ENCODE measurements around the gene ELMO1.

ELMO1 gene

DNA sequence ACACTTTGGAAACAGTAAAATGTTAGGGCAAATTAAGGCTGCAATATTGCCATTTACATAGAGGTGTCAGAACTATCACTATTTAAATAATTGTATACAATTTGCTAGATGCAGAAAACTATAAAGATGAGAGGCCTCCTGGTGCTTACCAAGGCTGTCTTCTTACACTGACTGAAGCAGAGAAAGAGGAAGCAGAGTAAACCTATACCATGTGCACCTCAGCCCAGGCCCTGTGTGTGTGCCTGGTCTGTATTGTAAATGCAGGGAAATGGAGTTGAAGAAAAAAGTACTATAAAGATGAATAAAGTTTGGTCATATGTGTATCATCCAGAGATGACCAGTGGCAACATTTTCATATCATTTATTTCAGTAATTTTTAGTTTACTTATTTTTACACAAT, 29.2 kb downstream of the ELMO1 start:
- Mint-ChIP-seq H3K36me3 (ENCODE audit: insufficient read depth) (peaks cover 7% of the 10 kb centered on the region), H3K27ac (peak overlapping the region in 1 of 2 donors; percentile 65), H3K9me3 (no peaks in the 10 kb centered on the region), H3K27me3 (no peaks in the 10 kb centered on the region), H3K4me3 (no peak overlapping the region), H3K4me1 (ENCODE audit: low read depth in 2 of 2) (peaks cover 36 to 37% of the 10 kb centered on the region in 2 donors)
- DNase-seq (no peak), ATAC-seq (replicated peaks) (no peak)

GRCh38 chr7:37418381-37418780, 30.3 kb downstream of the ELMO1 start:
- Mint-ChIP-seq H3K4me1 (ENCODE audit: low read depth in 2 of 2) (peaks cover 34 to 37% of the 10 kb centered on the region in 2 donors), H3K27me3 (no peaks in the 10 kb centered on the region), H3K27ac (peak overlapping the region in 1 of 2 donors; percentile 83), H3K9me3 (no peaks in the 10 kb centered on the region), H3K4me3 (no peak overlapping the region), H3K36me3 (ENCODE audit: insufficient read depth) (peaks cover 7% of the 10 kb centered on the region)
- DNase-seq (no peak), ATAC-seq (replicated peaks) (no peak)

DNA sequence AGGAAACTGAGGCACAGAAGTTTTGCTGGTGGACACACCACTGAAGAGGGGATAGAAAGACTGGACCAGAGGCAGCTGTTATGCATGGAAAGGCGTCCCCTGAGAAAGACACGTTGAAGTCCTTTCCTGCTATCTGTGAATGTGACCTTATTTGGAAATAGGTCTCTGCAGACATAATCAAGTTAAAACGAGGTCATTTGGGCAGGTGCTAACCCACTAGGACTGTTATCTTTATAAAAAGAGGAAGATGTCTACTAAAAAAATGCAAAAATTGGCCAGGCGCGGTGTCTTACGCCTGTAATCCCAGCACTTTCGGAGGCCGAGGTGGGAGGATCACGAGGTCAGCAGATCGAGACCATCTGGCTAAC, 31.6 kb downstream of the ELMO1 start:
- Mint-ChIP-seq H3K9me3 (no peaks in the 10 kb centered on the region), H3K36me3 (ENCODE audit: insufficient read depth) (peaks cover 3% of the 10 kb centered on the region), H3K4me1 (ENCODE audit: low read depth in 2 of 2) (peaks cover 36 to 39% of the 10 kb centered on the region in 2 donors), H3K27ac (peak overlapping the region in 1 of 2 donors; percentile 83), H3K27me3 (no peaks in the 10 kb centered on the region), H3K4me3 (peak overlapping the region in 1 of 2 donors; percentile 66)
- ATAC-seq (replicated peaks) (peak; percentile 59), DNase-seq (no peak)

GRCh38 chr7:37416378-37417106, 32.1 kb downstream of the ELMO1 start:
- Mint-ChIP-seq H3K27ac (peak overlapping the region in 1 of 2 donors; percentile 83), H3K36me3 (ENCODE audit: insufficient read depth) (peaks cover 3% of the 10 kb centered on the region), H3K4me1 (ENCODE audit: low read depth in 2 of 2) (peaks cover 35 to 41% of the 10 kb centered on the region in 2 donors), H3K4me3 (peak overlapping the region in 1 of 2 donors; percentile 66), H3K27me3 (no peaks in the 10 kb centered on the region), H3K9me3 (no peaks in the 10 kb centered on the region)
- DNase-seq (no peak), ATAC-seq (replicated peaks) (no peak)

GRCh38 chr7:37415629-37416028, 33.0 kb downstream of the ELMO1 start:
- no peak overlapping the region for H3K27ac Mint-ChIP-seq
- H3K36me3 Mint-ChIP-seq (ENCODE audit: insufficient read depth): peaks cover 3% of the 10 kb centered on the region
- H3K9me3 Mint-ChIP-seq: no peaks in the 10 kb centered on the region
- H3K4me1 Mint-ChIP-seq (ENCODE audit: low read depth in 2 of 2): peaks cover 33 to 37% of the 10 kb centered on the region in 2 donors
- no peak for DNase-seq
- no peaks in the 10 kb centered on the region for H3K27me3 Mint-ChIP-seq
- no peak for ATAC-seq (replicated peaks)
- H3K4me3 Mint-ChIP-seq: no peak overlapping the region

DNA sequence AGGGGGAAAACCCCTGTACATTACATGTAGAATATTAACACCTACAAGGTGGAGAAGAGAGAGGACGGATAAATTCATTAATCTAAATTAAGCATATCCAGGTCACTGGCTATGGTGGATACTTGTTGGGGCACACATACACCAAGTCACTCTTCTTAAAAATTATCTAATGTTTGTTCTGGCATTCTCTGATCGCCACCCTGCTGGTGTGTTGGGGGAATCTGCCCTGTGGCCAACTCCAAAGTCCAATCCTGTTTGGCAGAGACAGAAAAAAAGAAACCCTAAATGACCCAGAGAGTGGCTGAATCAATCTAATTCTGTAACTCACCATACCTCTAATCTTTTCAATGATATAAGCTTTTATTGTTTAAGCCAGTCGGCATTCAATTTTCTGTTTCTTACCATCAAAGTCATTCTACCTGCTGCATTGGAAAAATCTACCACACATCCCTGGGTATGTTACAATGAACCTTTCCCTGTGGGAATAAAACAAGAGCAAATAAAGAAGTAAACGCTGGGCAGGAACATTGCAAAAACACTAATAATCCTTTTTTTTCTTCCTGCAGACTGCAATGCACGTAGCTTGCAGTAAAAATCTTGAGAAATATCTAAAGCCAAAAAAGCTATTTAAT, 34.2 kb downstream of the ELMO1 start:
- Mint-ChIP-seq H3K4me1 (ENCODE audit: low read depth in 2 of 2) (peaks cover 37 to 41% of the 10 kb centered on the region in 2 donors), H3K4me3 (no peak overlapping the region), H3K36me3 (ENCODE audit: insufficient read depth) (peaks cover 6% of the 10 kb centered on the region), H3K27ac (no peak overlapping the region), H3K9me3 (no peaks in the 10 kb centered on the region), H3K27me3 (no peaks in the 10 kb centered on the region)
- ATAC-seq (replicated peaks) (no peak), DNase-seq (no peak)

DNA sequence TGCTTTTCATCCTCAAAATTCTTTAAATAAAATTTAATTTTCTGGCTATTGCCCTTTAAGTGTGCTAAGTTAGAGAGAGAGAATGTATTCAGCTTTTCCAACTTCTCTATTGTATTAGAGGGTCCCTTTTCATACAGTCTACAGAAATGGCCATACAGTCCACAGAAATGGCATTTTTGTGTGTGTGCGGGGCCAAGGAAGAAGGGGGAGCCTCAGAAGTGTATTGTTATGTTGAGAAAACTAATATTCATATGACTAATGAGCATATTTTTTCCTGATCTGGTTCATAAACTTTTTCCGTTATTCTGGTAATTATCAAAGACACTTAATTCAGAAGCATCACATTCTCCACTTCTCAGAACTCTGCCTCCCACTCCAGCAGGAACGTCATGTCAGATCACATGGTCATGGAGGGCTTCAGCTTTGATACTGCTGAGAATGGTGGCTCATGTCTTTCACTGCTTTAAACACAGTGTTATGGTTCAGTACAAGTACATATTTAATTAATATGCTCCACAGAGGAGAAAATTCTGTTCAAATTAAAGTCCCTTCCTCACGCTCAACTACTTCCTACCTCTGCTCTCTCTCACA, 37.1 kb downstream of the ELMO1 start:
- DNase-seq: no peak
- Mint-ChIP-seq H3K27ac (peak overlapping the region; percentile 47 to 71), H3K4me3 (peak overlapping the region in 1 of 2 donors; percentile 40), H3K9me3 (no peaks in the 10 kb centered on the region), H3K36me3 (ENCODE audit: insufficient read depth) (peaks cover 3% of the 10 kb centered on the region), H3K4me1 (ENCODE audit: low read depth in 2 of 2) (peaks cover 30 to 41% of the 10 kb centered on the region in 2 donors), H3K27me3 (no peaks in the 10 kb centered on the region)
- no peak for ATAC-seq (replicated peaks)

- H3K27ac Mint-ChIP-seq: peak overlapping the region; percentile 71 to 87
- ATAC-seq (replicated peaks): no peak
These were observed 38.1 kb downstream of the ELMO1 start for GRCh38 chr7:37410305-37411229.

DNA sequence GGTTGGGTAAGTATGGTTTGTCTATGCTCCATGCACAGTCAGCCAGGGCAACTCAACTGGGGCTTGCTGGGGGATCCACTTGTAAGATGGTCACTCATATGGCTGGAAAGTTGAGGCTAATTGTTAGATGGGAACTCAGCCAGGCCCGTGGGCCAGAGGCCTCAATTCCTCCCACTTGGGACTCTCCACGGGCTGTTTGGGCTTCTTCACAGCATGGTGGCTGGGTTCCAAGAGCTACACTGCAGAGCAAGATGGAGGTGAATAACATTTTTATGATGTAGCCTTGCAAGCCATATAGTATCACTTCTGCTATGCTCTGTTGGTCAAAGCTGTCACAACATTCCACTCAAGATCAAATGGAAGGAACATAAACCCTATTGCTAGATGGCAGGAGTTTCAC, 39.2 kb downstream of the ELMO1 start:
- Mint-ChIP-seq H3K27me3 (no peaks in the 10 kb centered on the region), H3K4me3 (peak overlapping the region; percentile 43 to 60), H3K36me3 (ENCODE audit: insufficient read depth) (peaks cover 3% of the 10 kb centered on the region), H3K9me3 (no peaks in the 10 kb centered on the region), H3K4me1 (ENCODE audit: low read depth in 2 of 2) (peaks cover 30 to 49% of the 10 kb centered on the region in 2 donors), H3K27ac (peak overlapping the region in 1 of 2 donors; percentile 54)
- DNase-seq: no peak
- no peak for ATAC-seq (replicated peaks)

More at GRCh38 chr7:37410305-37411229, 38.1 kb downstream of the ELMO1 start:
- Mint-ChIP-seq H3K4me1 (ENCODE audit: low read depth in 2 of 2) (peaks cover 30 to 46% of the 10 kb centered on the region in 2 donors), H3K27me3 (no peaks in the 10 kb centered on the region), H3K36me3 (ENCODE audit: insufficient read depth) (peaks cover 3% of the 10 kb centered on the region), H3K9me3 (no peaks in the 10 kb centered on the region), H3K4me3 (peak overlapping the region; percentile 10 to 34)
- no peak for DNase-seq

GRCh38 chr7:37408291-37409228, 40.1 kb downstream of the ELMO1 start:
- Mint-ChIP-seq H3K27ac (peak overlapping the region in 1 of 2 donors; percentile 54), H3K9me3 (no peaks in the 10 kb centered on the region), H3K27me3 (no peaks in the 10 kb centered on the region), H3K4me3 (peak overlapping the region; percentile 43 to 60), H3K36me3 (ENCODE audit: insufficient read depth) (peaks cover 3% of the 10 kb centered on the region), H3K4me1 (ENCODE audit: low read depth in 2 of 2) (peaks cover 32 to 49% of the 10 kb centered on the region in 2 donors)
- ATAC-seq (replicated peaks): peak; percentile 56
- no peak for DNase-seq

DNA sequence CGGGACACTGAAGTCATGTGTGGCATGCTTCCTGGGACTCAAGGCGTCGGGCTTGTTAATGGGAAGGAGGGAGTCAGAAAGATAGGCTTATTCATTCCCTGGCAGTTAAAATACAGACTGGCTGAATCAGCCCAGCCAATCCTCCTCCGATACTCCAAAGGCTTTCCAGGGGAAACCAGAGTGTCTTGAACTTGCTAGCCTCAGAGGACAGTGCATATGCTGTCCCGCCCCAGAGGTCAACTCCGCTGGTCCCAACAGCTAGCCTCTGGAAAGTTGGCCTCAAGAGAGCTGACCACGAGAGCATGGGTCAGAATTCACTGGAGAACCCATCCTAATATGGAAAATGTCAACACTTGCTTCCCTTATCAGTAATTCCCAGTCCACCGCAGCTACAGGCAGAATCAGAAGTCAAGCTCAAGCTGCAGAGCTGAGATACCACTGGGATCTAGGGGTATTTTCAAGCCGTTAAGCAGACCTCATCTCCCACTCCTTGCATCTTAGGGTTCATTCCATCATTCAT, 43.0 kb downstream of the ELMO1 start:
- ATAC-seq (replicated peaks) (no peak), DNase-seq (no peak)
- Mint-ChIP-seq H3K9me3 (no peaks in the 10 kb centered on the region), H3K27ac (no peak overlapping the region), H3K4me3 (no peak overlapping the region), H3K36me3 (ENCODE audit: insufficient read depth) (peaks cover 3% of the 10 kb centered on the region), H3K4me1 (ENCODE audit: low read depth in 2 of 2) (peaks cover 27 to 36% of the 10 kb centered on the region in 2 donors), H3K27me3 (no peaks in the 10 kb centered on the region)

DNA sequence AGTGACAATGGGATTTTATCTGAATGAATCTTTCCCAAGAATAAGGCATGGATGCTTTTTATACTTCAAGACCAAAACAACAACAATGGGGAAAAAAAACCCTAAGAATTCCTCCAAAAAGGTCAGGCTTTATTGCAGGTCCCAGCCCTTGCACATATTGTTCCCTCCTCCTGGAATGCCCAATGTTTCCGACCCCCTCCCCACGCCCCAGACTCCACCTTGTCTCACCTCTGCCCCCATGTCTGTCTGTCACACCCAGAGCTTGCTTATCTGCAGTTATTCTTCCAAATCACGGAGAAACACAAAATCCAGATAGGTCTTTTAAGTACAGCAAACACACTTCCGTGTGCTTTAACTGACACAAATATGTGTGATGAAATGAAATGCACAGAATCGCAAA, 43.5 kb downstream of the ELMO1 start:
- DNase-seq (no peak), ATAC-seq (replicated peaks) (no peak)
- Mint-ChIP-seq H3K4me3 (no peak overlapping the region), H3K9me3 (no peaks in the 10 kb centered on the region), H3K36me3 (ENCODE audit: insufficient read depth) (no peaks in the 10 kb centered on the region), H3K27ac (no peak overlapping the region), H3K4me1 (ENCODE audit: low read depth in 2 of 2) (peaks cover 22 to 30% of the 10 kb centered on the region in 2 donors), H3K27me3 (no peaks in the 10 kb centered on the region)

All from effector memory CD8-positive, alpha-beta T cell (primary cell).